HepG2 (cell line): Measurements from ENCODE around the gene ZNF316. TPM values are rescaled to one million over a fixed set of nuclear protein-coding genes. Genes with fewer than 3 reads are reported as not detected.
"Not testable (repeated sequence)": the region's sequence is repeated elsewhere in the genome, so short reads cannot be mapped to it uniquely, and the experiment has no call there.

Experiments used
- ATAC-seq: fragments of 200-7000 bp; cut with Tn5 transposase; 3 replicates; pipeline ENCODE4 v1.9.1; 2020; ENCODE audit warnings: mild to moderate bottlenecking, moderate library complexity
- BruUV-seq: library from RNA; stranded (reverse); fragments of 400-500 nt; replicated peaks from 2 replicates; lab custom pipeline; 2021; lab: Mats Ljungman, UMichigan
- CTCF ChIA-PET: fragments of 300-600 bp; formaldehyde crosslinking; extraction: SDS; loops from one replicate; lab custom pipeline; 2021; ENCODE audit warnings: low total read pairs, inconsistent platforms, low intra/inter-chr PET ratio; lab: Yijun Ruan, JAX
- POLR2A ChIA-PET: fragments of 350-600 bp; sonication (Branson Sonifier 250); formaldehyde crosslinking; loops from one replicate; lab custom pipeline; 2020; ENCODE audit warnings: antibody characterized with exemption, inconsistent platforms; lab: Yijun Ruan, JAX
- DNase-seq: peaks from one replicate; pipeline ENCODE4 v3.0.0-alpha.2; 2015; ENCODE audit warnings: low spot score
- FAIRE-seq: peaks from 3 replicates; lab custom pipeline; 2011; peaks lifted over from hg19 to GRCh38; lab: Jason Lieb, UNC
- H2AFZ ChIP-seq: one replicate; pipeline ENCODE4 v1.6.1; 2011; ENCODE audit warnings: low read length, inconsistent platforms
- H3K27ac ChIP-seq: fragments of 300-600 bp; 3 replicates; pipeline ENCODE4 v1.8.0; 2011; ENCODE audit warnings: mixed run types, mild to moderate bottlenecking, mixed read lengths, low read length, inconsistent platforms; ENCODE audit not compliant: insufficient read depth; ENCODE audit errors: extremely low read length
- H3K27me3 ChIP-seq, 2 experiments: fragments of 200-600 bp in 1 of 2; 2 replicates in 1 of 2; 3 replicates in 1 of 2; pipeline versions ENCODE4 v1.6.0 to v1.8.0; 2011; ENCODE audit warnings: low read length in 2 of 2, mild to moderate bottlenecking in 2 of 2, moderate library complexity in 2 of 2, inconsistent platforms in 1 of 2; ENCODE audit not compliant: insufficient read depth in 2 of 2, control insufficient read depth in 1 of 2
- H3K36me3 ChIP-seq, 2 experiments: fragments of 200-600 bp in 1 of 2; replicated peaks in 1 of 2; 2 replicates in 1 of 2; 3 replicates in 1 of 2; pipeline versions ENCODE4 v1.5.1 to v1.8.0; 2011; ENCODE audit warnings: low read length in 2 of 2, inconsistent platforms in 1 of 2; ENCODE audit not compliant: insufficient read depth in 2 of 2, control insufficient read depth in 1 of 2
- H3K4me1 ChIP-seq: 2 replicates; pipeline ENCODE4 v1.5.1; 2012; ENCODE audit warnings: low read length, inconsistent platforms; ENCODE audit not compliant: insufficient read depth
- H3K4me2 ChIP-seq: 2 replicates; pipeline ENCODE4 v1.6.0; 2011; ENCODE audit warnings: low read depth, low read length, inconsistent platforms
- H3K4me3 ChIP-seq, 3 experiments: fragments of 200-600 bp in 1 of 3; sonication (generic), shearing (Covaris generic) in 1 of 3; replicated peaks in 1 of 3; 2 replicates each; pipeline ENCODE4 v1.5.1; 2011 to 2016; ENCODE audit warnings: low read length in 3 of 3, inconsistent platforms in 2 of 3, low read depth in 2 of 3, mild to moderate bottlenecking in 2 of 3, control low read depth in 1 of 3, mixed read lengths in 1 of 3; ENCODE audit not compliant: insufficient read depth in 1 of 3
- H3K79me2 ChIP-seq: one replicate; pipeline ENCODE4 v1.6.1; 2011; ENCODE audit warnings: low read length, inconsistent platforms; ENCODE audit not compliant: insufficient read depth
- H3K9ac ChIP-seq: 2 replicates; pipeline ENCODE4 v1.6.0; 2011; ENCODE audit warnings: mild to moderate bottlenecking, low read depth, low read length, inconsistent platforms; ENCODE audit not compliant: insufficient read depth
- H3K9me3 ChIP-seq: 2 replicates; pipeline ENCODE4 v1.5.1; 2012; ENCODE audit warnings: mild to moderate bottlenecking, low read length
- H4K20me1 ChIP-seq: 2 replicates; pipeline ENCODE4 v1.6.0; 2011; ENCODE audit warnings: inconsistent platforms, mild to moderate bottlenecking, low read length, moderate library complexity; ENCODE audit not compliant: insufficient read depth
- AKAP8 ChIP-seq: sonication (generic); formaldehyde crosslinking; IDR thresholded peaks from 2 replicates; pipeline ENCODE4 v1.5.1; 2020; ENCODE audit warnings: mild to moderate bottlenecking, missing genetic modification reagents
- HIVEP1 ChIP-seq: sonication (generic); formaldehyde crosslinking; IDR thresholded peaks from 2 replicates; pipeline ENCODE4 v1.4.0; 2020; ENCODE audit warnings: mild to moderate bottlenecking, missing genetic modification reagents
- SALL2 ChIP-seq: sonication (generic); formaldehyde crosslinking; IDR thresholded peaks from 2 replicates; pipeline ENCODE4 v1.8.1; 2023; ENCODE audit warnings: mild to moderate bottlenecking, missing genetic modification reagents, inconsistent platforms
- SP1 ChIP-seq, 2 experiments: fragments of 450-650 bp in 1 of 2; sonication (generic) in 1 of 2; formaldehyde crosslinking in 1 of 2; IDR thresholded peaks; 2 replicates each; pipeline versions ENCODE4 v1.4.0 to v1.6.1; 2016 to 2020; ENCODE audit warnings: missing genetic modification reagents in 1 of 2
- UBTF ChIP-seq: sonication (generic); formaldehyde crosslinking; IDR thresholded peaks from 2 replicates; pipeline ENCODE4 v1.4.0; 2020; ENCODE audit warnings: mild to moderate bottlenecking, missing genetic modification reagents
- ZBTB21 ChIP-seq: sonication (generic); formaldehyde crosslinking; IDR thresholded peaks from 2 replicates; pipeline ENCODE4 v1.4.0; 2020; ENCODE audit warnings: missing genetic modification reagents
- ZFY ChIP-seq: sonication (generic); formaldehyde crosslinking; IDR thresholded peaks from 2 replicates; pipeline ENCODE4 v1.4.0; 2020; ENCODE audit warnings: missing genetic modification reagents
- ZNF570 ChIP-seq: sonication (generic); formaldehyde crosslinking; IDR thresholded peaks from 2 replicates; pipeline ENCODE4 v1.4.0; 2020; ENCODE audit warnings: mild to moderate bottlenecking, missing genetic modification reagents, borderline replicate concordance
- ZNF746 ChIP-seq: sonication (generic); formaldehyde crosslinking; IDR thresholded peaks from 2 replicates; pipeline ENCODE4 v1.8.0; 2022; ENCODE audit warnings: mild to moderate bottlenecking, missing genetic modification reagents
- ZNF768 ChIP-seq: sonication (generic); formaldehyde crosslinking; IDR thresholded peaks from 2 replicates; pipeline ENCODE4 v1.4.0; 2020; ENCODE audit warnings: missing genetic modification reagents
- WGBS: methylation state at CpG from one replicate; pipeline ENCODE4 v1.1.6; 2017; ENCODE audit warnings: low lambda C conversion rate; 5-methylcytosine and 5-hydroxymethylcytosine counted together
- in situ Hi-C: cut with HindIII; loops from 2 replicates; pipeline ENCODE4 v1.10.0; 2017; ENCODE audit warnings: low pct_unique_long_range_greater_than_20kb; ENCODE audit not compliant: extremely low pct_ligation_motif_present
- intact Hi-C: fragments of 100-400 bp; cut with micrococcal nuclease; formaldehyde crosslinking; loops from one replicate; pipeline ENCODE4 v1.10.0; 2022; ENCODE audit not compliant: unreplicated experiment
- polyA plus RNA-seq, 8 experiments: library from polyadenylated mRNA; depleted of rRNA in 3 of 8; stranded (reverse) in 7 of 8; unstranded in 1 of 8; fragments of >200 nt; fragmentation: Illumina TruSeq in 4 of 8; extraction: Trizol in 4 of 8; gene quantifications; 2 replicates each; pipeline versions ENCODE4 v1.2.1 to v1.2.3, GENCODE V29; 2011 to 2016; ENCODE audit warnings: low read depth in 4 of 8, missing spikeins in 1 of 8, mixed read lengths in 1 of 8; ENCODE audit not compliant: insufficient read depth in 1 of 8
- total RNA-seq, 5 experiments: library from RNA; depleted of rRNA; stranded (reverse); fragments of >200 nt; fragmentation: Illumina TruSeq; extraction: Trizol; gene quantifications; 2 replicates each; pipeline ENCODE4 v1.2.3, GENCODE V29; 2016; ENCODE audit warnings: low read depth in 1 of 5
- TF ChIP-seq, protein P1 (sequence below): sonication (generic); formaldehyde crosslinking; IDR thresholded peaks from 2 replicates; pipeline ENCODE4 v1.5.0; 2020; ENCODE audit warnings: missing genetic modification reagents
- TF ChIP-seq, protein P2 (sequence below): sonication (generic); formaldehyde crosslinking; IDR thresholded peaks from 2 replicates; pipeline ENCODE4 v1.5.0; 2020; ENCODE audit warnings: mild to moderate bottlenecking, missing genetic modification reagents, moderate library complexity

The ZNF316 gene
- total and polyA plus RNA-seq, 2 of the 13 experiments (the other 11 are each of a cell fraction or from before 2014, with no cell fraction given): 4.3 to 9.9 TPM

GRCh38 chr7:6634971-6635370, 2.1 kb upstream of the ZNF316 start:
- H3K27me3 ChIP-seq, H3K9me3 ChIP-seq, DNase-seq, ATAC-seq, intact Hi-C loops, H2AFZ ChIP-seq, BruUV-seq, H3K4me2 ChIP-seq, H3K36me3 ChIP-seq, in situ Hi-C loops, H3K9ac ChIP-seq, H4K20me1 ChIP-seq, CTCF ChIA-PET, FAIRE-seq, H3K4me3 ChIP-seq, H3K27ac ChIP-seq: not testable (repeated sequence)
- 72% methylated on average over 5 of the region's 5 CpGs for WGBS
- Histone ChIP-seq H3K79me2 (peaks cover 13% of the 10 kb centered on the region), H3K4me1 (peaks cover 41% of the 10 kb centered on the region)
- POLR2A ChIA-PET: interaction anchor here (0.6 kb wide), 1 partner anchor 63 kb away, joined by 3 read pairs; no protein-coding TSS in a partner anchor

GRCh38 chr7:6637544-6638229, 569 bp downstream of the ZNF316 start:
- DNase-seq (peak; percentile 39), FAIRE-seq (no peak), ATAC-seq (peak; percentile 84)
- H2AFZ ChIP-seq: no peak overlapping the region
- peak overlapping the region; percentile 65 to 86 (median 83) for H3K4me3 ChIP-seq
- no TSS peak for BruUV-seq
- no peaks in the 10 kb centered on the region for H3K9me3 ChIP-seq
- H3K4me2 ChIP-seq: peak overlapping the region; percentile 83
- WGBS: 6% methylated on average over 4 of the region's 60 CpGs
- intact Hi-C loops (loop anchor here (1.0 kb wide), 1 partner anchor 29 kb away; no protein-coding TSS in a partner anchor), in situ Hi-C loops (no loop called here)
- peak overlapping the region; percentile 66 for H3K9ac ChIP-seq
- peaks cover 31% of the 10 kb centered on the region for H3K4me1 ChIP-seq
- ChIA-PET POLR2A (interaction anchor here (2.0 kb wide), 1 partner anchor 10 kb away, joined by 6 read pairs; no protein-coding TSS in a partner anchor), CTCF (no interaction called here)
- no peaks in the 10 kb centered on the region for H4K20me1 ChIP-seq
- H3K36me3 ChIP-seq: peaks cover 7 to 15% of the 10 kb centered on the region in 2 experiments; a peak in 4 of 5 replicates
- no peaks in the 10 kb centered on the region for H3K27me3 ChIP-seq
- H3K79me2 ChIP-seq: peaks cover 13% of the 10 kb centered on the region
- H3K27ac ChIP-seq: no peak overlapping the region
- peak; percentile 23; the same call in 1 of the 2 replicates for TF ChIP-seq ZNF768 (CRISPR knock-in tag)
- peak; percentile 12; the same call in 1 of the 2 replicates for TF ChIP-seq UBTF (CRISPR knock-in tag)
- TF ChIP-seq ZNF570 (CRISPR knock-in tag): no peak
- TF ChIP-seq, protein P1, sequence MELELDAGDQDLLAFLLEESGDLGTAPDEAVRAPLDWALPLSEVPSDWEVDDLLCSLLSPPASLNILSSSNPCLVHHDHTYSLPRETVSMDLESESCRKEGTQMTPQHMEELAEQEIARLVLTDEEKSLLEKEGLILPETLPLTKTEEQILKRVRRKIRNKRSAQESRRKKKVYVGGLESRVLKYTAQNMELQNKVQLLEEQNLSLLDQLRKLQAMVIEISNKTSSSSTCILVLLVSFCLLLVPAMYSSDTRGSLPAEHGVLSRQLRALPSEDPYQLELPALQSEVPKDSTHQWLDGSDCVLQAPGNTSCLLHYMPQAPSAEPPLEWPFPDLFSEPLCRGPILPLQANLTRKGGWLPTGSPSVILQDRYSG (CRISPR knock-in tag): no peak
- peak; percentile 22 for TF ChIP-seq ZFY (CRISPR knock-in tag)
- TF ChIP-seq ZNF746 (CRISPR knock-in tag): no peak
- no peak for TF ChIP-seq ZBTB21
- 0 out of 2 replicates have a peak, but pooled peaks have one; percentile 32 for TF ChIP-seq HIVEP1 (CRISPR knock-in tag)
- TF ChIP-seq, protein P2, sequence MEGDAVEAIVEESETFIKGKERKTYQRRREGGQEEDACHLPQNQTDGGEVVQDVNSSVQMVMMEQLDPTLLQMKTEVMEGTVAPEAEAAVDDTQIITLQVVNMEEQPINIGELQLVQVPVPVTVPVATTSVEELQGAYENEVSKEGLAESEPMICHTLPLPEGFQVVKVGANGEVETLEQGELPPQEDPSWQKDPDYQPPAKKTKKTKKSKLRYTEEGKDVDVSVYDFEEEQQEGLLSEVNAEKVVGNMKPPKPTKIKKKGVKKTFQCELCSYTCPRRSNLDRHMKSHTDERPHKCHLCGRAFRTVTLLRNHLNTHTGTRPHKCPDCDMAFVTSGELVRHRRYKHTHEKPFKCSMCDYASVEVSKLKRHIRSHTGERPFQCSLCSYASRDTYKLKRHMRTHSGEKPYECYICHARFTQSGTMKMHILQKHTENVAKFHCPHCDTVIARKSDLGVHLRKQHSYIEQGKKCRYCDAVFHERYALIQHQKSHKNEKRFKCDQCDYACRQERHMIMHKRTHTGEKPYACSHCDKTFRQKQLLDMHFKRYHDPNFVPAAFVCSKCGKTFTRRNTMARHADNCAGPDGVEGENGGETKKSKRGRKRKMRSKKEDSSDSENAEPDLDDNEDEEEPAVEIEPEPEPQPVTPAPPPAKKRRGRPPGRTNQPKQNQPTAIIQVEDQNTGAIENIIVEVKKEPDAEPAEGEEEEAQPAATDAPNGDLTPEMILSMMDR (CRISPR knock-in tag): peak; percentile 65
- TF ChIP-seq SP1 (IDR thresholded peaks at IDR 0.05): no peak
- TF ChIP-seq SP1 (CRISPR knock-in tag; IDR thresholded peaks at IDR 0.05): 0 out of 2 replicates have a peak, but pooled peaks have one; percentile 22
- TF ChIP-seq AKAP8 (CRISPR knock-in tag): no peak
- 0 out of 2 replicates have a peak, but pooled peaks have one; percentile 9 for TF ChIP-seq SALL2 (CRISPR knock-in tag)
